Measurements from ENCODE around the gene PCDH12.

Gene PCDH12

GRCh38 chr5:141908796-141909195 lies 49.2 kb downstream of the PCDH12 start:
- no peak for DNase-seq (ENCODE audit: low spot score)

DNA sequence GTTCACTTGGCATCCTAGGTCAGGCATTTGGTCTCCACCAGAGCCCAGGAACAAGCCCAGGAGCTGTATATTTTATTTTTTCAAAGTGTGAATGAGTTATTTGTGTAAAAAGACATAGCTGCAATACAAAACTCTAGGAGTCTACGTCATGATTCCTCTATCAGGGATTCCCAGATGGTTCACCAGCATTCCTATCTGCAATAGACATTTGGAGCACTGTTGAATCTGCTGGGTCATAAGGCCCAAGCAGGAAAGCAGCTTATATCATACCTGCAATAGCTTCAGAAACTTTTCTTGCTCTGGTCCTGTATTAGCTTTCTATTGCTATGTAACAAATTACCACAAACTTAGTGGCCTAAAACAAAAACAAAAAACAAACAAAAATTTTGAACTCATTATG lies 51.0 kb downstream of the PCDH12 start:
- DNase-seq (ENCODE audit: low spot score) = no peak

DNA sequence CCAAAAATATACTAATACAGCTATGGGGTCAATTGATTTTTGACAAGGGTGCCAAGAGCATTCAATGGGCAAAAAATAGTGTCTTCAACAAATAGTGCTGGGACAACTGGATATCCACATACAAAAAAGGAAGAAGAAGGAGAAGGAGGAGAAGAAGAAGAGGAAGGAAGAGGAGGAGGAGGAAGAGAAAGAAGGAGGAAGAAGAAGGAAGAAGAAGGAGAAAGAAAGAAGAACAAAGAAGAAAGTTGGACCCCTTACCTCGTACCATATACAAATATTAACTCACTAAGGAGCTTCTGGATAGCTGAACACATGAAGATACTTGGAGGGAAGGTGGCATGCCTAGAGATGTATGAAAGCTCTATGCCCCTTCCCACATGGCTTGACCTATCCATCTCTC lies 51.5 kb downstream of the PCDH12 start:
- no peak for DNase-seq (ENCODE audit: low spot score)

DNA sequence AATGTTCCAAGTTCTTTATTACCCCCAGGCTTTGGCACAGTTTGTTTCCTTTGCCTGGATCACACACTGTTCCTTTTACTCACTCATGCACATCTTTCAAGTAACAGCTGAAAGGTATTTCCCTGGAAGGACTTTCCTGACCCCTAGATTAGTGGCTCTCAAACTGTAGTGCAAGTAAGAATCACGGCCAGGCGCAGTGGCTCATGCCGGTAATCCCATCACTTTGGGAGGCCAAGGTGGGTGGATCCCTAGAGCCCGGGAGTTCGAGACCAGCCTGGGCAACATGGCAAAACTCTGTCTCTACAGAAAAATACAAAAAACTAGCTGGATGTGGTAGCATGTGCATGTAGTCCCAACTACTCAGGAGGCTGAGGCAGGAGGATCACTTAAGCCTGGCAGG lies 53.5 kb downstream of the PCDH12 start:
- no peak for DNase-seq (ENCODE audit: low spot score)

- DNase-seq (ENCODE audit: low spot score) = no peak
These were observed 54.7 kb downstream of the PCDH12 start for GRCh38 chr5:141903261-141903660.

DNA sequence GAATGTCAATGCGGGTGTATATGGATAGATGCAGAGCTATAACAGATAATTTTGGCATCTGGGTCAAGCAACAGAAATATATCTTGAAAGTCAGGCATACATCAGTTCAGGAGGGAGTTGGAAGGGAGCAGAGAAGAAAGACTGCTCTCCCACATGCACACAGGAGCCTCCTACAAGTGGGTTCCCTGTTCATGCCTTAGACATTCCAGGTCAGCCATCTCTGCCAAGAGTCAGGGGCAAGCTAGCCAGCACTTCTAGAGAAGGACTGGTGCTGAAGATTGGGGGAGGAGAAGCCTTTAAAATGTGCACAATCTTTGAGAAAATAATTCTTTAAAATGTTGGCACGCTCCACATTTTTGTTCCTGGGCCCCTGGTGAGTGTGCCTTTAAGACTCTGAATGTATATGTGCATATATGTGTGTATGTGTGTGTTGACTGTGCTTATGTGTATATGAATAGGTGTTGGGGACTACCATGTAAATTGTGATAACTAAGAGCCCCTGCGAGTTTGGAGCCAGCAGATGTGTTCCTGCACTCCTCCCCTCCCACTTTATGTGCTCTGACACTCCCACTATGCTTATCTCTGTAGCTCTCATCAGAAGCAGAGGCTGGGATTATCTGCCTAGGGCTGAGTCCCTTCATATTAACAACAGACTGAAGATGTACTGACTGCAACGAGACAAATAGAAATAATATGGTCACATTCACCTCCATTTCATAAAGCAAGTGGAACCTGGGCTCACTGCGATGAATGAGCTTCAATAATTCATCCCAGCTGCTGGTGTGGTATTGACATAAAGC lies 55.8 kb downstream of the PCDH12 start:
- DNase-seq (ENCODE audit: low spot score) = no peak

DNA sequence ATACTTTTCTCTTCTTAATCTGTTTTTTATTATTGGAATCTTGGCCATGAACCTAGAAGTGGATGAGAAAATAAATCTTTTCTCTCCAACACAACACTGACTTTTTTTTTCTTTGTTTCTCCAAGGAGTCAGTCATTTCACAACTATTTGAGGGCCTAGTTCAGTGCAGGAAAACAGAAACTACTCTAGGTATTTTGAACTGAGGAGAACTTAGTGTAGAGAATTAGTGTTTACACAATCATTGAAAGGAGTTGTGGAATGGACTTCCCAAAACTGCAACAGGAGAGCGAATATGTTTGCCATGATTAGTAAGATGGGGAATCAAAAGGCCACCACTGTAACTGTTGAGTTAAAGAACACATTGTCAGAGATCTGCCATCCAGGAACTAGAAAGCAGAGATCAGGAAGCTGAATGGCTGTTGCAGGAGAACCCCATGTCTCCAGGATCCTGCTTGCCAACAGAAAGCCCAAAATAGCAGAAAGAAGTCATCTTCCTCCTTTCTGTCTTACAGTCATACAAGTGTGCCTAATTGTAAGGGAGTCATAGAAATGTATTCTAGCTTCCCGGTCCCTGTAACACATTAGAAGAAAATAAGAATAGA lies 59.5 kb downstream of the PCDH12 start:
- peak; percentile 37 for DNase-seq (ENCODE audit: low spot score)

GRCh38 chr5:141897425-141897824 lies 60.6 kb downstream of the PCDH12 start:
- DNase-seq (ENCODE audit: low spot score) = no peak
